NCI-H1417 treated with DMSO at 0.1 percent for 48 hours (cell line): ENCODE measurements around the gene POM121.
"Not testable (repeated sequence)": the region's sequence is repeated elsewhere in the genome, so short reads cannot be mapped to it uniquely, and the experiment has no call there.

ENCODE experiments used
- DNase-seq: peaks from one replicate; lab custom pipeline; 2025; lab: John Stamatoyannopoulos, UW

POM121 gene

GRCh38 chr7:72949686-72950085, 24.8 kb downstream of the POM121 start:
- DNase-seq = not testable (repeated sequence)

DNA sequence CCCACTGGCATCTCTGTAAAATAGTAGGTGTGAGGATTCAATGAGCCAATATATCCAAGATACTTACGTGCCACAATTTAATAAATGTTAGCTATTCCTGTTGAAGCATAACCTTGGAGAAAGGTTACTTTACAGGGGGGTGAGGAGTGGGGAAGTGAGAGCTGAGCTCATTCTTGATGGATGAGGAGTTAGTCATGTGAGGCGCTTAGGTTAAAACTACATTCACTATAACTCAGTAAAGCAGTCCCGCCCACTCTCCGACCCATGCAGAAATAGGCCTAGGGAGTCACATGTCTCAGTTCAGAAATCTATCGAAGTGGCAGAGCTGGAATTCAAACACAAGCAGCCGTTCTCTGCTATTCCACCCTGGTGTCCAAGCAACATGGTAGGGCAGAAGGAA, 25.5 kb downstream of the POM121 start:
- not testable (repeated sequence) for DNase-seq

GRCh38 chr7:72953901-72954562, 29.1 kb downstream of the POM121 start:
- DNase-seq = not testable (repeated sequence)

- not testable (repeated sequence) for DNase-seq
These were observed 29.8 kb downstream of the POM121 start for GRCh38 chr7:72954563-72955198.

GRCh38 chr7:72960029-72960428, 35.1 kb downstream of the POM121 start:
- DNase-seq = not testable (repeated sequence)

DNA sequence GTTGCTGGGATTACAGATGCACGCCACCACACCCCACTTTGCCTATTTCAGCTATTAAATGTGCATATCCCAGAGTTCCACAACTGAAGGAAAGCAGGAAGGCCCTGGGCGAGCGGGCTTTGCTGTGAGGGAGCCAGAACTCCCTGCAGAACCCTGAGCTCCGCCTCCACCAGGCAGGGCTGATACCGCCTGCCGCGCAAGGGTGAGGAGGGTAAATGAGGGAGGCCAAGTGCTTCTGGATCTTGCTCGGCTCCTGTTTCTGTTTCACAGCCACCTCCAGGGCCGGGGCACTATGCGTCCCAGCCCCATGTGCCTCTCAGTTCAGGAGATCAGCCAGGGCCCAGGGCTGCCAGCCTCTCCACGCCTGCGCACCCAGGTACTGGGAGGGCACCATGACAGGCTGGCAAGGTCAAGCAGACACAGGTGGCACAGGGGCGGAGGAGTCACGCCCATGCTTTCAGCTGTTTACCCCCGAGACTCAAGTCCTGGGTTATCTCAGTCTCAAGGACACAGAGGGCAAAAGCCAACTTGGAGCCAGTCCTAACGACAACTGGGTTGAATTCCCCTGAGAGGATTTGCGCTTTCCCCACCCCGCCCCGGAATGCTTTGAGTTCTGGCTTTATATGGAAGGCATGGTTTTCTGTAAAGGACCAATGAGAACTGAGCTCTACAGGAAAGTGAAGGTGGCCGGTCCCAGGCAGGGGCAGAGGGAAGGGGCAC, 35.9 kb downstream of the POM121 start:
- not testable (repeated sequence) for DNase-seq

DNA sequence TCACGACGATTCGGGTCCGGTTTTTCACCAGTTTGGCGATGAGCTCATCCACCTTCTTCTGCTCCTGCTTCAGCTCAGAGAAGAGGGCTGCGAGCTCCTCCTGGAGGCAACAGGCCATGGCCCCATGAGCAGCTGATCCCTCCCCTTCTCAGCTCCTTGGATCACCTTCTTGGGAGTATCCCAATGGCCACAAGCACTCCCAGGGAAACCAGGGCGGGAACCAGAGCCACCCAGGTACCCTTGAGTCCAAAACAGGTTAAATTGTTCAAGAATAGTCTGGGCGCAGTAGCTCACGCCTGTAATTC, 36.4 kb downstream of the POM121 start:
- not testable (repeated sequence) for DNase-seq

GRCh38 chr7:72963056-72963455, 38.2 kb downstream of the POM121 start:
- not testable (repeated sequence) for DNase-seq

GRCh38 chr7:72965186-72965975, 40.5 kb downstream of the POM121 start:
- not testable (repeated sequence) for DNase-seq

DNA sequence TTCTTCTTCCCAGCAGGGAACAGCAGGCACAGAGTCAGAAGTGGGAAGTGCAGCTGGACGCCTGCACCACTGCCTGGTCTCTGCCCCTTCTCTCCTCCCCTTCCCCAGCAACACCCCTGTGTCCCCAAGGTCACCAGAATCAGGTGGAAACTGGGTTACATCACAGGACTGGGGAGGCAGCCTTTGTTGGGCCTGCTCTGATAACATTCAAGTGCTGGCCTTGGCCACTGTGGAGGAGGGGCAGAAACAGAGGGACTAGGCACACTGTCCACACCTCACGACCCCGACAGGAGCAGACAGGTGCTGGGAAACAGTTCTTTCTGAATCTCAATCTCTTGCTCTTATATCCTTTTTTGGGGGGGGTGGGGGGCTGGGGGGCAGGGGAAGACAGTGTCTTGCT, 42.0 kb downstream of the POM121 start:
- not testable (repeated sequence) for DNase-seq

DNA sequence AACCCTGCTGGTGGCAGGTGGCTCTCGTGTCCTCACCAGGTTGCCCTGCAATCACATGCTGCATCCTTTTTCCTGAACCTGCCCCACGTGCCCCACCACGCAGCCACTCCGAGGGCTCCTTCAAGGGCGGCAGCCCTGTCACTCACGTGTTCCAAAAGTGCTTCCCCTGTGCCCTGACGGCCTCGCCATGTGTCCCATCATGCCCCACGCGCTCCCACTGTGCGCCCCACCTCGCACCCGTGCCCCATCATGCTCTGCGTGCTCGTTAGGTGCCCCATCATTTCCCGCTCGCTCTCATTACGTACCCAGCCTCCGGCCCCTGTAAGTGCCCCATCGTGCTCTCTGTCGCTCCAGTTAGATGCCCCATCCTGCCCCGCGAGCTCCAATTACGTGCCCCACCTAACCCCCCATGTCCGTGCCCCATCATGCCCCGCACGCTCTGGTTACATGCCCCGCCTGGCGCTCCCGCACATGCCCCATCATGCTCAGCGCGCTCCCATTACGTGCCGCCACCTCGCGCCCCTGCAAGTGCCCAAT, 44.2 kb downstream of the POM121 start, which contains the start of gene TRIM74:
TSS of gene TRIM74 (minus strand) at position 487 of the 537 bp plus-strand sequence. CDS start 3,309 bp downstream, outside the sequence.
- not testable (repeated sequence) for DNase-seq

DNA sequence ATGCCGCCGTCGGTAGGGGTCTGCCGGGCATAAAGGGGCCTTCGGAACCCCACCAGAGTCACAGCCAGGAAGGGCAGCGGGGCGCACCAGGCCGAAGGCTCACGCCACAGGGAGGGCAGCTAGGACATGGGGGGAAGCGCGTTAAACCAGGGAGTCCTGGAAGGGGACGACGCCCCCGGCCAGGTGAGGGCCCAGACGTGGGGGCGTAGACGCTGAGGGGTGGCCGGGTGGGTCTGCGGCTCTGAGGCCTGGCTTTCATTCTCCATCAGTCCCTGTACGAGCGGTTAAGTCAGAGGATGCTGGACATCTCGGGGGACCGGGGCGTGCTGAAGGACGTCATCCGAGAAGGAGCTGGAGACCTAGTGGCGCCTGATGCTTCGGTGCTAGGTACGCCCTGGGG, 44.8 kb downstream of the POM121 start:
- DNase-seq = not testable (repeated sequence)

DNA sequence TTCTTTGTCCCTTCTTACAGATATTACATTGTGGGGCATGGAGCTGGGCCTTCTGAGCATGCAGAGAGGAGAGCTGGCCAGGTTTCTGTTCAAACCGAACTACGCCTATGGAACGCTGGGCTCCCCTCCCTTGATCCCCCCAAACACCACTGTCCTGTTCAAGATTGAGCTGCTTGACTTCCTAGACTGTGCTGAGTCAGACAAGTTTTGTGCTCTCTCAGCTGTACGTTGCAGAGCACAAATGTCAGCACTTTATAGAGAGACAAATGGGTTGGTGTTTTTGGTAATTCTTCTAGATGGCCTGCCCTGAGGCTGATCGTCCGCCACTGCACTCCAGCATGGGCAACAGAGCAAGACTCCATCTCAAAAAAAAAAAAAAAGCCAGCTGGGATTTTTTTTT, 46.6 kb downstream of the POM121 start:
- not testable (repeated sequence) for DNase-seq

DNA sequence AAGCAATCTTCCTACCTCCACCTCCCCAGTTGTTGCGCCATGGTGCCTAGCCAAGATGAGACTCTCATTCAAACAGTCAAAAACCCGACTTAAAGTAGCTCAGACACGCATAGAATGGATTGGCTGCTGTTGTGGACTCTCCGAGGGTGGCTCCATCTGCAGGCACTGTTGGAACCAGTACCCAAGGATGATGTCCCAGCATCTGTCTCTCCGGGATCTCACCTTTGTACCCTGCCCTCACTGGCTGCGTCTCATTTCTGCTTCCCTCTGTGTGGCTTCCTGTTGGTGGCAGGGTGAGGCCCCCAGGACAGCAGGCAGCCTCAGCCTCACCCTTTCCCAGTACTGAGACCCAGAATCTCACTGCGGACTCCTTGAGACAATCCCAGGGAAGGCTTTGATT, 49.9 kb downstream of the POM121 start:
- not testable (repeated sequence) for DNase-seq

- not testable (repeated sequence) for DNase-seq
These were observed 50.9 kb downstream of the POM121 start for GRCh38 chr7:72975656-72976286.

DNA sequence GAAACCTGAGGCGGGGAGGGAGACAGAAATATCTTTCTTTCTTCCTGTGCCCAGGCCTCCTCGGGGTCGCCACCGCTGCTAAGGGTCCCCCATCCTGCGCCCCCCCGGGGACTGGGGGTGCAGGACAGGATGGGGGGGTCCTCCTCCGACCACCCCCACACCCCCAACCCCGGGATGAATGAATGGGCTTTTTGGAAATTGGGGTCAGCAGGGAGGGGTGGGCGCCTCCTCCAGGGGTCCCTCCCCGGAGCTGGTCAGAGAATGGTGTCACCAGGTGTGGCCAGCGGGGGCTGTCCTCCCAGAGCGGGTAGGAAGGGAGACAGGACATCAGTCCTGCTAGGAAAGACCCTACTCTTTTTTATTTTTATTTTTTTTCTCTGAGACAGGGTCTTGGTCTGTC, 51.5 kb downstream of the POM121 start:
- not testable (repeated sequence) for DNase-seq

DNA sequence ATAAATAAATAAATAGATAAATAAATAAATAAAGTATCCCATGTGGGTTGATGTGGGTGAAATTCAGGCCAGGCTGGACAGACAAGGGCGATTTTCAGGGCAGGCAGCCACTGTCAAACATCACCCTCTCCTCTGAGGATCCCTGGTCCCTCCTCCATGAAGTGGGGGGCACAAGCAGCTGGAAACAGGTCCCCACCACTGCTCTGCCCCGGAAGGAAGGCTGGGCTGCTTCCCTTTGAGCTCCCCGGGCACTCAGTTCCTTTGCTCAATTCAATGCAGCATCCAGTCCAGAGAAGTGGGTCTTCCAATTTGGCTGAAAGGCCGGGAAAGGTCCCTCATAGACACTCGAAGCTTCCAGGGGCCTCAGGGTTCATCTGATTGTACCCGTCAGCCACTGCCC, 55.5 kb downstream of the POM121 start:
- DNase-seq = not testable (repeated sequence)

- not testable (repeated sequence) for DNase-seq
These were observed 57.2 kb downstream of the POM121 start for GRCh38 chr7:72982084-72982483.

GRCh38 chr7:72990146-72990913, 65.4 kb downstream of the POM121 start:
- DNase-seq = not testable (repeated sequence)

- DNase-seq = not testable (repeated sequence)
These were observed 70.6 kb downstream of the POM121 start for GRCh38 chr7:72995484-72995883.

GRCh38 chr7:72997447-72997846, 72.6 kb downstream of the POM121 start:
- DNase-seq = not testable (repeated sequence)
